Measurements from ENCODE around the gene KRT2.

Gene KRT2

DNA sequence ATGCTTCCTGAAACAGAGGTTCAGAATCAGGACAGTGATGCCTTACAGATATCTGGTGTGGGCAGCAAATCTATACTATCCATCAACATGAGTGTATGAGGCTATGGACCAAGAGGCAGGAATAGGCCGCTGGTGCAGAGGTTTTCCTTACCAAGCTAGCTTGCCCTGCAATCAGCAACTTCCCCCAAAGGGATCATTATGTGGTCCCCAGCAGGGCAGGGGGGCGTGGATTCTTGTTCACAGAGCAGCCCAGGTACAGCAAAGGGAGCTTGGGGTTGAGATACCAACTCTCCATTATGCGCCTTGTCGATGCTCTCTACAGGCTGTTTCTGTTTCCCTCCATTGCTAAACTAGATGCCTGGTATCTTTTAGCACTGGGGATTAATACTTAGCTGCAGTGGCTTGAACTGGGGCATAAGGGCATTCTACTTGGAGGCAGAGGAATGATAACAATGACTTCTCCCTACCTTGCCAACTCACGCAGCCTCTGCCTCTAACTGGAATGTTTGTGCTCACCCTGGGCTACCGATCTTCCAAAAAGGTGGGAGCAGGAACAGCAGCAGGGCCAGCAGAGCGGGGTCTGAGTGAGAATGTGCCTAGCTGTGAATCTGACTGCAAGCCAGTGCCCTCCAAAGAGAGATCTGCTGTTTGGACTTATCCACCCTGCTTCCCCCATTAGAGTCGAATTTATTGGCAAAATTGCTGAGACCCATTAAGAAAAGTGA, 38.5 kb upstream of the KRT2 start:
- H3K4me3 ChIP-seq (ENCODE audit: low read depth, low read length): no peak overlapping the region
- TF ChIP-seq, protein P1, sequence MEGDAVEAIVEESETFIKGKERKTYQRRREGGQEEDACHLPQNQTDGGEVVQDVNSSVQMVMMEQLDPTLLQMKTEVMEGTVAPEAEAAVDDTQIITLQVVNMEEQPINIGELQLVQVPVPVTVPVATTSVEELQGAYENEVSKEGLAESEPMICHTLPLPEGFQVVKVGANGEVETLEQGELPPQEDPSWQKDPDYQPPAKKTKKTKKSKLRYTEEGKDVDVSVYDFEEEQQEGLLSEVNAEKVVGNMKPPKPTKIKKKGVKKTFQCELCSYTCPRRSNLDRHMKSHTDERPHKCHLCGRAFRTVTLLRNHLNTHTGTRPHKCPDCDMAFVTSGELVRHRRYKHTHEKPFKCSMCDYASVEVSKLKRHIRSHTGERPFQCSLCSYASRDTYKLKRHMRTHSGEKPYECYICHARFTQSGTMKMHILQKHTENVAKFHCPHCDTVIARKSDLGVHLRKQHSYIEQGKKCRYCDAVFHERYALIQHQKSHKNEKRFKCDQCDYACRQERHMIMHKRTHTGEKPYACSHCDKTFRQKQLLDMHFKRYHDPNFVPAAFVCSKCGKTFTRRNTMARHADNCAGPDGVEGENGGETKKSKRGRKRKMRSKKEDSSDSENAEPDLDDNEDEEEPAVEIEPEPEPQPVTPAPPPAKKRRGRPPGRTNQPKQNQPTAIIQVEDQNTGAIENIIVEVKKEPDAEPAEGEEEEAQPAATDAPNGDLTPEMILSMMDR (IDR thresholded peaks at IDR 0.05; ENCODE audit: borderline replicate concordance, insufficient read depth, low read depth, low read length): no peak

DNA sequence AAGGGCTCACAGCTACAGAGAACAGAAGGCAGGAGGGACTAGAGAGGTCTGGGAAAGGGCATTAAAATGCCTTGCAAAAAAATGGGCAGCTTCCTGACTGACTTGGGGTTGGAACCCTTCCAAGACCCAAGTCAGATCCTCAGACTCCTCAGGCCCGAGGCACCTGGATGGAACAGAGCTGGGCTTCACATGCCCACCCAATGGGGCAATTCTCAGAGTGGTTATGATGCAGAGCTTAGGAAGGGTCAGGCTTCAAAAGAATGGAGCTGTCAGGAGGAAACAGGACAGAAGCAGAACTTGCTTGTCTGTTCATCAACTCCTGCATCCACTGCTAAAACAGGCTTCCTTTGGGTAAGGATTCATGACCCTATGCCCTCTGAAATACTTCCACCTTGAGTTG, 37.9 kb upstream of the KRT2 start:
- H3K4me3 ChIP-seq (ENCODE audit: low read depth, low read length): no peak overlapping the region
- TF ChIP-seq, protein P1 (IDR thresholded peaks at IDR 0.05; ENCODE audit: borderline replicate concordance, insufficient read depth, low read depth, low read length): no peak

DNA sequence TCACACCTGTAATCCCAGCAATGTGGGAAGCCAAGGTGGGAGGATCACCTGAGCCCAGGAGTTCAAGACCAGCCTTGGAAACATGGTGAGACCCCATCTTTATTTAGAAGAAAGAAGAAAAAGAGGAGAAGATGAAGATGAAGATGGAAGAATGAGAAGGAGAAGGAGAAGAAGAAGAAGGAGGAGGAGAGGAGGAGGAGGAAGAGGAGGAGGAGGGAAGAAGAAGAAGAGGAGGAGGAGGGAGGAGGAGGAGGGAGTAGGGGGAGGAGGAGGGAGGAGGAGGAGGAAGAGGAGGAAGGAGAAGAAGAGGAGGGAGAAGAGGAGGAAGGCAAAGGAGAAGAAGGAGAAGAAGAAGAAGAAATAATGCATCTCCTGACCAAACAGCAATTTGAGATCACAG, 37.2 kb upstream of the KRT2 start:
- TF ChIP-seq, protein P1 (IDR thresholded peaks at IDR 0.05; ENCODE audit: borderline replicate concordance, insufficient read depth, low read depth, low read length): no peak
- no peak overlapping the region for H3K4me3 ChIP-seq (ENCODE audit: low read depth, low read length)

DNA sequence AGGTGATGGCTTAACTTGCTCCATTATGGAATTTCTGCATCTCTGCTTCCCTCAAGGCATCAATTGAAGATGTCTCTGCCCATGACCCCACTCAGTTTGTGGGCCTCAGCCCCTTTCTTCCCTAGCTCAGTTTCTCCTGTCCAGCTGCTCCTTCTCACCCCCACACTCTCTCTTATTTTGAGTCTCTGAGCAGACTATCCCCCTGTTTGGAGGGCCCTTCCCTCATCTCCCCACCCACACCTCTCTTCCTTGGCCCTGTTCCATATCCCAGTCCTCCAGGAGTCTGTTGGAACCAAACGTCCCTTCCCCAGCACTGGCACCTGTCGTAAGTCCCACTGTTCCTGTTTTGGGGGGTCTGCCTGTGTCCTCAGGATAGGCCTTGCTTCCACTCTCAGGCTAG, 36.5 kb upstream of the KRT2 start:
- TF ChIP-seq, protein P1 (IDR thresholded peaks at IDR 0.05; ENCODE audit: borderline replicate concordance, insufficient read depth, low read depth, low read length): no peak
- no peak overlapping the region for H3K4me3 ChIP-seq (ENCODE audit: low read depth, low read length)

DNA sequence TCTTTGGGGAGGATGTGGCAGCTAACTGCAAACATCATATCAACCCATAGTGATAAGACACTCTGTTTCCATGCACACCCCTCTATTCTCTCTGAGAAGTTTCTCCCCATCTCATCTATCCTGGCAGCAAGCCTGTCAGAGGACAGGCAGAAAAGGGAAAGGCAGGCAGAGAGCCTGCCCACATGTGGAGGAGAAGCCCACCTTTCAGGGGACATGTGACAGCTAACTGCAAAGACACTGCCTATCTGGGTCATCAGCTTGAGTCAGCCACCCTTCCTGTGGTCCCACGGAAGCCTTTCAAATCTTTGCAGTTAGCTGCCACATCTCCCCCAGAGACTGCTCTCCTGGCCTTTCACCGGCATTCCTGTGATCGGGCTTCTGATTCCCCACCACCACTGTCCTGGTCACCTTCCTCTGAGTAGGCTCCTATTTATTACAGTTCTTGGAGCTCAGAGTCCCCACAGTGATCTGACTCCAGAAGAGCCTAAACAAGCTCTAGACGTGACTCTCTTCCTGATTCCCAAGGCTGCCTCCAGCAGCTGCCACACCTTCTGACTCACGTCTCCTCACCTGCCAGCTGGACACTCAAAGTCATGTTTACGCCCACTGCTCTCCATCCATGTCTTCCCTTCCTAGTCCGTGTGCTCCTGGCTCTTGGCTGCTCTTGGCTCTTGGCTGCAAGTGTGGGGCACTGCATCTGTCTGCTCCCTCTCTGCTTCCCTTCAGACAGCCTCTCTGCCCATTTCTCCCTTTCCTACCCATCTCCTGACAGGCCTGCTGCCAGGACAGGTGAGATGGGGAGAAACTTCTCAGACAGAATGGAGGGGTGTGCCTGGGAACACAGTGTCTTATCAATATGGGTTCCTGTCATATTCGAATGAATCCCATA, 35.7 kb upstream of the KRT2 start:
- TF ChIP-seq, protein P1 (IDR thresholded peaks at IDR 0.05; ENCODE audit: borderline replicate concordance, insufficient read depth, low read depth, low read length): no peak
- no peak overlapping the region for H3K4me3 ChIP-seq (ENCODE audit: low read depth, low read length)

DNA sequence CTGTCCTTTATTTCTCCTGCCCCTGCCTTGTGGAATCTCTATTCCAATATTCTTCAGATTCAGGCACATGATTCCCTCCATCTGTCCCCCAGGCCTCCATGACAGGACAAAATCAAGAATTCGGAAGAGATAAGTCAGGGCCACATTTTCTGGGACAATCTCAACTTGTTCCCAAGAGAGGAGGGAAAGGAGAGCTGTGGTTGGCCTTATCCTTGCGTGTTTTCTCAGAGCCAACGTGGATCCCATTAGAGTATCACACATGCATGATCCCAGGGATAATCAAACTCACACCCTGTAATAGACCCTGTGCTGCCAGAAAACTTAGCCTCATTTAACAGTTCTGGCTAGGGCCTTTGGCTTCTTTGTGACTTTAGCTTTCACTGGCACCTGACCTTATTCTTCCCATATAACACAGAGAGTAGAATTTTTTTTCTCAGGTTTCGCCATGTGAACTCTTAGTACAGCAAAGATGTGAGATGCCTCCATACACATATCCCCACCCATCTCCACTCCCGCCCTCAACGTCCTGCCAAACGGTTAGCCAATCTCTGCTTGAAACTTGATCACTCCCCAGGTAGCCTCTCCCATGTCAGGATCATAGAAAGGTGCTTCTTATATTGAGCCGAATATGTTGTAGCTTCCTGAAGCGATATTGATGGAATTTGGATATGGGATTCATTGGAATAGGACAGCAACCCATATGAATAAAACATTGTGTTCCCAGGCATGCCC, 34.9 kb upstream of the KRT2 start:
- H3K4me3 ChIP-seq (ENCODE audit: low read depth, low read length): no peak overlapping the region
- TF ChIP-seq, protein P1 (IDR thresholded peaks at IDR 0.05; ENCODE audit: borderline replicate concordance, insufficient read depth, low read depth, low read length): no peak

Measured in GM12875 (cell line).